Measurements from ENCODE around the gene REEP3.

REEP3 gene

DNA sequence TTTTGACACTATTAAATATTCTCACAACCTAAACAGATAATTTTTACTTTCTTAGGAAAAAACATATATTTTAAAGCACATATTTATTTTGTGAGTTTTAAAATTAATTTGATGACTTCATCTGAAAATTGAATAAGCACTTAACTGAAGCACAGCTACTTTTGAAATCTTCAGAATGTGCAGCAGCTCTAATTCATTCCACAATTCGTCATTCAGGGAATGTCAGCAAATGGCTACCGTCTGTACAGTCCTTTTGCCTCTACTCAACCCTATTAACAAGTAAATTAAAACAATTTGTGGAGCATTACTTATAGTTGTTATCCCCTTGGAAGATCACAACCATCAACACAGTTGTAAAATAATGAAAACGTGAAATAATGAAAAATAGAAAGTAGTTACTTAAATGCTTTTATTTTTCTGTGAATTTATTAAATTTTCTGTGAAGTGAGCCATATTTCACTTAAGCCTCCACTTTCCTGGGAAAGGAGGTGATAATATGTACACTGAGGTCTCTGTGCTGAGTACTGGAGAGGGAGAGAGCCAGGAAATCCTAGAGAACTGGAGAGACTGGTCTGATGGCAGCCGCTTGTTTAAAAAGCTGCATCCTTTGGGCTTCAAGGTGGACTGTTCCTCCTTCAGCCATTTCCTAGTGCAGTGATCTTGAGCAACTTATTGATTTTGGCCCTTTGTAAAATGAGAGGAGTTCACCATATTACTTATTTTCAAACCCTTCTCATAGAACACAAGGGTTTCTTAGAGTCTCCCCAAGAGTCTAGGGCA lies 70.6 kb downstream of the REEP3 start:
- DNase-seq, result peak; percentile 46

DNA sequence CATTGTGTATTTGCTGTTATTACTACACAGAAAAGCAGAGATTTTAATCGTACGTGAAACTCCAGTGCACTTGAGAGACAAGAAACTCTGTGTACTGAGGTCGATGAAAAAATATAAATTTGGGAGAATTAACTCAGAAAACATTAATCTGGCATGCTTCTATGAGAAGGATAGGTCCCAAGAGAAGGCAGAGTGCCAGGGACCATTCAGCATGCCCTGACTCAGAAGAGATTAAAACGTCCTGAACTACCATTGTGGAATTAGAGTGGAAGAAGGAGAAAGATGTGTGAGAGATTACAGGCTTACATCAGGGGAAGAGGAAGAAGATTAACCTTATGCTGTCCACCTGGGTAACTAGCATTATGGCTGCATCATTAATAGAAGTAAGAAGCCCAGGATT lies 72.4 kb downstream of the REEP3 start:
- peak; percentile 30 for DNase-seq

DNA sequence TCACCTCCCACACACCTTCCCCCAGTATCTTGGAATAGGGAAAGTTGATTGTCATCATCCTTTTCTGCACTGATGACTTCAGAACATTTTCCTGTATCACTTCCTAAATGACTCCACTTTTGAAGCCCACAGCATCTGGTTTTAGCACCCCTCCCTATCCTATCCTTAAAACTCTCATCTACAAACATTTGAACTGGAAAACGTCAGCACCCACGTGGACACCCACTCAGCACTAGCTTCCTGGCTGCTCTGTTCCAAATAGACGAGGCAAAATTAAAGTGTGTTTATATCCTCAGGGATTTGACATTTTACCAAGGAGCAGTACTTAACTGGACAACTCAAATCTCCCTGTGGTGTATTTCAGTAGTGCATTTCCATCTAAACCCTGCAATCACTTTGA lies 73.9 kb downstream of the REEP3 start:
- DNase-seq, result no peak

DNA sequence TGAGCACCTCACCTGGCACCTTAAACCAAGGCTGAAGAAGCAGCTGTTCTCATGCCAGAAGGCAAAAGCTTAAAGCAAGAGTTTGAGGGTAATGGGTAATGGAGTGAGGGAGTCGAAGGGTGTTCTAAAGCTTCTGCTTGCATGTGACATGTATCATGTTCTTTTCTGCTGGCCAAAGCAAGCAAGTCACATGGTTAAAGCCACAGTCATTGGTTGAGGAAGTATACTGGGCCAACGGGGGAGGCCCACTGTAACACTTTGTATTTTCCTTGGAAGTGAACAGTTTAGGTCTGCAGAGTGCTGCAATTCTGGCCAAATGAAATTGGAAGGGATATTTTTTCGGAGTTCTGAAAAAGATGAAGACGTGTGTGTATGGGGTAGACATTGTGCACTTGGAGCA lies 75.7 kb downstream of the REEP3 start:
- no peak for DNase-seq

DNA sequence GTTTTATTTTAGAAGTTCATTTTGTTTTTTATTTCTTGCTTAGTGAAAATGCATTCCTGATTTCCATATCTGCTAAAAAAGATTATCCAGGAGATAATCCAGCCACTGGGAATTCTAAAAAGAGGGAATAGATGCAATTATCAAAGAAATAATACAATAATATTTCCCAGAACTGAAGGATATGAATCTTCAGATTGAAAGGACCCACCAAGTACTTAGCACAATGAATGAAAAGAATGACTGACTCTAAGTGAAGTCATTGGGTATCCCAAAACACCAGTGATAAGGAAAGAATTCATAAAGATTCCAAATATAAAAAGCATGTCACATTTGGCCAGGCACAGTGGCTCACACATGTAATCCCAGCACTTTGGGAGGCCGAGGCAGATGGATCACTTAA lies 79.3 kb downstream of the REEP3 start:
- DNase-seq, result no peak

DNA sequence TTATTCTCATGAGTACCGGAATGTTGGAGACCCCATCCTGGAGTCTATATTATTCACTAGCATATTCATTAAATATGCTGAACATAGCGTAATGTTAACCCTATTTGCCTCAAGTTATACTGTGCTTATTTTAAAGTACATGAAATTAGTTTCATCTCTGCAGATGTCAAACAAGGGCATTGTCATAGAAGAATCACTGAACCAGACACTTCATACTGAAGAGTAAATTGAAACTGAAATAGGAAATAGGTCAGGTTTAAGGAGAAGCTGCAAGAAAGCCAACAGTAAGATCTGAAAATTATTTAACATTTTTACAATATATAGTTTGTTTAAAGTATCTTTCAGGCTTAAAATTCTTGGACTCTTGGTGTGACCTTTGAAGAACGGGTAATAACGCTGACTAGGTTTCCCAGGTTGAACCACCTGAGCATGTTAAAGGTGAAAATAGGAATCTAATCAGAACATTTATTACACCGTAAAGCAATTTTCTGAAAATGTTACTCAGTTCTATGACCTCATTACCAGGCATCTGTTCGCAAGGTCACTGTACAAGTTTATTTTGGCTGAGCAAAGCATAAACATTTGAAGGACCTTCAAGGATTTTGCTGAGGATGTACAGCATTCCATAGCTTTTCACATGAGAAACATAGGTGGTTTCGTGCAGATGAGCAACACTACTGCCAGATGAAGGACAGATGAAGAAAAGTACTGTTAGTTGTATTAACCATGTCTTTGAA lies 82.7 kb downstream of the REEP3 start:
- no peak for DNase-seq

DNA sequence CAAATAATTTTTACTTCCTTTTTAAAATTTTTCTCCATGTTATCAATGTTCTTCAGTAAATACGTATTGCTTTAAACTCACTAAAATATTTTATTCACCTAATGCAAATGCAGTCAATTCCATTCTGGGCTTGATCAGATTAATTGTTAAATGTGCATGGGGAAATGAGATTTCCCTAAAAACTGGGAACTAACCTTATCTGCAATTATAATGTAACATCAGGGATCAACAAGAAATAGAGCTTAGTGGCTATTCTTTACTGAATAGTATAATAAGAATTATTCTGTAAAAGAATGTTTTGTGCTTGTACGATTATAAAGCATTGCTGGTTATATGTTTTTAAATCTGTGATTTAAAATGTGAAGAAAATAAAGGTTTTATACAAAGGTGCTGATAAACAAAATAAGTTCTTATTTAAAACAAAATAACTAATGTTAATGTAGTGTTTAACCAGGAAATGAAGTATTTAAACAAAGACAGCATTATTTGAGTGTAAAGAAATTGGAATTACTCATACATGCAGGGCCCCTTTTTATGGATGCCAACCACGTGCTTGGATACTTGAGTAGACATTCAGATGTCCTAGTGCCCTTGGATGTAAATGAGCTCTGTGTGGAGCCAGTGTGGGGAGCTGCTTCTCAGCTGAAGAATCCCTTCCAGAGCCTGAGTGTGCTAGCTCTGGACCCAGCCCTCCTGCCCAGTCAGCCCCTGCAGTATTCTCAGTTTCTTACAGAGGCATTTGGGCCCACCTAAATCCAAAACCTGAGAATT lies 84.2 kb downstream of the REEP3 start:
- DNase-seq, result no peak

DNA sequence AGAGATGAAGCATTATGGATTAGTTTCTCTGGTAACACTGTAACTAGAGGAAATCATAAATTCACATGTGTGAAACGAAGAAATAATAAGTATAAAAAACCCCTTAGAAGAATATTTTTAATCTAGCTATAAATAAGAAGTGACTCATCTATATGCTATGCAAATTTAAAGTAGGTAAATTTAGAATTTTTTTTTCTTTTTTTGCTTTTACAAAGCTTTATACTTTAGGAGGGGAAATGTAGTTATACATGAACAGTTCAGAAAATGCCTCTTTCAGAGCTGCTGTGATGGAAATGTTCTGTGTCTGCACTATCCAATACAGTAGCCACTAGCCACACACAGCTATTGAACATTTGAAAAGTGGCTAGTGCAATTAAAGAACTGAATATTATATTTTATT lies 87.3 kb downstream of the REEP3 start:
- DNase-seq, result no peak

DNA sequence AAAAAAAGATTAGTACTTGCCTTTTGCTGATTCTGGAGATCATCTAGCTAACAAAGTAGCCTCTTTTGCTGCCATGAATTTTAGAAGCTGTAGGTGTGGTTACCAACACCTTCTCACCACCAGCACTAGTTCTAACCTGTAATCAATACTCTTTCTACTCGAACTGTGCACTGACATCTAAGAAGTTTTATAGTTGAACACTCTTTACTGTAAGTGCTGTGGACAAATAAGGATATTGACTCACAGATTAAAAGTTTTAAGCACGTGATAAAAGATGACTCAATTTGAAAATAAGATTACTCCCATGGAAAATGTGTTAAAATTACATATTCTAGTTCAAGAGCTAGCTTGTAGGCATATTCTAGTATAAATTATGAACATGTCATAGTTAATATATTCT lies 89.9 kb downstream of the REEP3 start:
- peak; percentile 59 for DNase-seq

DNA sequence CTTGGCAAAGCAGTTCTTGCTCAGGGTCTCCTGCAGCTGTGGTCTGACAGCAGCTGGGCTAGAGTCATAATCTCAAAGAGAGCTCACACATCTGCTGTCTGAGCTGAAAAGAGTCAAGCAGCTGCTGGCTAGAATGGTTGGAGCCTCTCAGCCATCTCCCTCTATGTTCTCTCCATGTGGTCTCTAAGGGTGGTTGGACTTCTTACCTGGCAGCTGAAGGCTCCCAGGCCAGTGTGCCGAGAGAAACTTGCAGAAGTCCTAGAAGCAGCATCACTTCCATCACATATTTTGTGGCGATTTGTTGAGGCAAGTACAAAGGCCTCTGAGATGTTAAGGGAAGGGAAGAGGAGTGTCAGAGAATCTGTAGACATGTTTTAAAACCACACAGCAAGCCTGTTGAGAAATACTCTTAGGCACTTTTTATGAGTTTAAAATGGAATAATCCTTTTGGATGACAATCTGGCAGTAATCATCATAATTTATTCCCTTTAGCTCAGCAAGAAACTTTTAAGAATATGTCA lies 93.2 kb downstream of the REEP3 start:
- DNase-seq, result peak; percentile 55

DNA sequence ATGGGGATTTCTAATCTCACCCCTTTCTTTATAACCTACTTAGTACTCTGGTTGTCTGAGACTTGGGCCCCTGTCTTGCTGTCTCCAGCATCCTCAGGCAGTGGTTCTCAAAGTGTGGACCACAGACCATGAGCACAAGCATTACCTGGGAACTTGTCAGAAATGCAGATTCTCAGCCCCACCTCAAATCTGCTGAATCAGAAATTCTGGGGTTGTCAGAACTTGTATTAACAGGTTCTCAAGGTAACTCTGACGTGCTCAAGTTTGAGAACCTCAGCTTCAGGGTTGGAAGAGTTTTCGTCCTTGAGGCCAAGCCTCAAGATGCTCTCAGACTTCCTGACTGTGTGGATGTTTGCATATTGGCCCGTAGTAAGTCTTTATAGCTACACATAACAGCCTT lies 97.4 kb downstream of the REEP3 start:
- DNase-seq, result no peak

DNA sequence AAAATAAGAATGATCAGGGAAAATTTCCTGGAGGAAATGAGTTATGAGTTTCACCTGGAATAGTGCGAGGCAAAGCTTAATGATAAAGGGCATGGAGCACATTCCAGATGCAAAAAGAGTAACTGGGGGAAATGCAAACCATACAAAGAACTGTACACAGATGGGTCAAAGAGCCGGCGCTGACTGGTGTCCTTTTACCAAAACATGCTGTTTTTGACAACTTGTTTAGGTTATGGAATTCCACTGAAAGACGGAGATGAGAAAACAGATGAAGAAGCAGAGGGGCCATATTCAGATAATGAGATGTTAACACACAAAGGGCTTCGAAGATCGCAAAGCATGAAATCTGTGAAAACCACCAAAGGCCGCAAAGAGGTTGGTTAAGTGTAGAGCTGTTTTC lies 98.2 kb downstream of the REEP3 start:
- no peak for DNase-seq

DNA sequence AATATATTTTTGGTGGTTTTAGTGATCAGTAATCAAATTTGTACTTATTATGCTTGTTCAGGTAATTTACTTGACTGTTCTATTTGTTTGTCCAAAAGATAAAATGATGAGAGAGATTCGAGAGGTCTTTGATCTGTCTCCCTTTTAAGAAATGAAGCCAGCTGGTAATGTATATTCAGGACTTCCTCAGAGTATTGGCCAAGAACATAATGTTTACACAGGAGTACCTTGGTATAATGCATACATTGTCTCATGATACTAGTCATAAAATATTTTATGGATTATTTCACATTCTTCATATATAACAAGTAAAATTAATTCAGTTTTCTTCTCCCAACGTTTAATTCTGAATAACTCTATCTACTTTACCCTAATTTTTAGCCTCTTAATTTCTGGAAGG lies 100.9 kb downstream of the REEP3 start:
- no peak for DNase-seq

DNA sequence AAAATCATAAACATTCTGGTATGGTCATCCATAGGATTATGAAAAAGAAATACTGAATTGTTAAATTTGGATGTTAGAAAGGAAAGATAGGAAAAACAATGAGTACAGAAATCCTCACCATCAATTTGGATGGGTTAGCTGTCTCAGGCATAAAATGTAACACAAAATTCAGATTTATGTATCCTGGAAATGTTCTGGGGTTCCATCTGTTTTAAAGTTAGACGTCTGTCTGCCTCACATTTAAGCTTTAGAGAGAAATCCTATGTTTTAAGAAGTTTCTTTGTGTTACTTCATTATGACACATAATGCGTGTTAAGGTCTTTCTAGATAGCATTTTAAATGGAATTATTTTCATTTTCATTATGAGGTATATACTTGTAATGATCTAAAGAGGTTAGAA lies 103.5 kb downstream of the REEP3 start:
- no peak for DNase-seq

DNA sequence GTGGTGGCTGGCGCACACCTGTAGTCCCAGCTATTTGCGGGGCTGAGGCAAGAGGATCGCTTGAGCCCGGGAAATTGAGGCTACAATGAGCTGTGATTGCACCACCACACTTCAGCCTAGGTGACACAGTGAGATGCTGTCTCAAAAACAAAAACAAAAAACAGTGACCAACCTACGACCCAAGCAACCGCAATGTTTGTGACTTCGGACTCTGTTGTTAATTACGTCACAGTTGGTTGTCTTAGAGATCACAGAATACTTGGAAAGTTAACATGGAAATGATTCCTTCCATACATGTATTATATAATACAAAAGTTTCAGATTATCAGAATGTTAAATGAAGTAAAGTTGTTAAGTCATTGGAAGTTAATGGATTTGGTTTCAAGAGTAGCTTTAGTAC lies 106.2 kb downstream of the REEP3 start:
- no peak for DNase-seq

DNA sequence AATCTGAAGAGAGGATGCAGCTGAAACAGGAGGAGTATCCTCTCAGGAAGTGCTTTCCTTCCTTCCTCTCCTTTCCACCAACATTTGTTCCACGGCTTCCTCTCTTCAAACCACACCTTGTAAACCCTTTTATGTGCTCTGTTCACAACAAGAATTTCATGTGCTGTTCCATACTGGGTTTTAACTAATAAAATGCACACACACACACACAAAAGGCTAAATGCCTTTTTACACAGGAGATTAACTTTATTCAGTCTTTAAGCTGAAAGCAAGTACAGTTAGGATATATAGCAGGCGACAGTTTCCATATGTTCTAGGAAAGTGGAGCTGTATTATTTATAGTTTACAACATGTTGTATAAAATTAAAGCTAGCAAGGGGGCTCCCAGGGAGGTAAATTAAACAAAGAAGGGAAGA lies 106.7 kb downstream of the REEP3 start:
- no peak for DNase-seq

DNA sequence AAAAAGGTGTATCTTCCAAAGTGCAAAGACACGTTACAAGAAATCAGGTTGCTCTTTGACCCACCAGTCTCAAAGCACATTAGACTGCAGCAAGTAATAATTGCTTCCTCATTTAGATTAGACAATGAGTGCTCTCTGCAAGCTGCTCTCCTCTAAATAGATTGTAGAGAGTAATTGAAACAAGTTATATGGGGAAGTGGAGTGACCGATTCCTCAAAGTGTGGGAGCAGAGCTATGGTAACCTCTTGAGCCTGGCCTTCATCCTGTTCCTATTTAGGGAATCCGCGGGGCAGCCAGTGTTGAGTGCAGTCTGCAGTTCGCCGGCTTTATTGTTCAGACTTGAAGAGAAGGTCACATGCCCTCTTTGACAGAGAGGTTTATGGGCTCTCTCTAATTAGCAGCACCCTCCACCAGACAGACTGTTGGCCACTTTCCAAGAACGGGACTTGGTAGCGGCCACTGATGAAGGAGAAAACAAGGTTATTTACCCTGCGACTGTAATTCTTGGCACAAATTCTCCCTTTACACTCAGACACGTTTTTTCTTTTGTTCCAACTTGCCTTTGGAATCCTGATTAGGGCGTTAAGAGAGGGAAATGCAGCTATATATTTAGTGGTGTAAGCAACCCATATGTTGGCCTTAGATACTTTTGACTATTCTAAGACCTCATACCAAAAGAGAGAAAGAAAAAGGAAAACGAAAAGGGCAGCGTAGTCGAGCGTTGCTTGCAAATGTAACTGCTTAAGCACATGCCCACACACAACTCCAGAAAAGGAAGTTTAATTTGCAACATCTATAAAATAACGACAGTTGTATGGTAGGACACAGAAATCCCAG lies 107.5 kb downstream of the REEP3 start:
- DNase-seq, result peak; percentile 40

DNA sequence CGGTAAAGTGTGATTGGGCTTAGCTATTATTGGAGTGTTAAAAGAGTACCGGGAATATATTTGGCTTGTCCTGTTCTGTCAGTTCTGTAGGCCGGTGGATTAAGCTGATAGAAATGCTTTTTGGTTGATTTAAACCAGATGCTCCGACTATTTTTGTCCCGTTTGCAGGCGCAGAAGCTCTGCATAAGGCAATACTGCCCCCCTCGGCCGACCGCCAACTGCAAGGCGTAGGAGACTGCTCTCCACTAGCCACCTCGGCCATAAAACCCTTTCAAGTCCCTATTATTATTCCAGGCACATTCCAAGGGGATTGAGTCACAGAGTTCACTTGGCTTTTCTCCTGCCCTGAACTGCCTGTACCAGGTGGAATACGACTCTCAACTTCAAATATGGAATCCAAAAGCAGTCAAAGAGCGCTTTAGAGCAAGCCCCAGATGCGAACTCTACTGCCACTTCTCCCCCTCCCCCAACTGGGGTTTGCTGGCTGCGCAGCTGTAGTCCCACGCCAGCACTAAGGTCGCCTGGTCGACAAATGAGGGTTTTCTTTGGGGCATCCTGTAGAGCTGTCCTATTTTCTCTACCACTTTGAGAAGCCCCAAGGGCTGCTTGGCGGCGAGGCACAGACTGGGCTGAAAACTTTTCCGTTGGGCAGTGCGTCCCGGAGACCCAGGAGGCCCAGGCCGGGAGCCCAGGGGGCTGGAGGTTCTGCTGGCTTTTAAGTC lies 108.3 kb downstream of the REEP3 start:
- peak; percentile 99 for DNase-seq

DNA sequence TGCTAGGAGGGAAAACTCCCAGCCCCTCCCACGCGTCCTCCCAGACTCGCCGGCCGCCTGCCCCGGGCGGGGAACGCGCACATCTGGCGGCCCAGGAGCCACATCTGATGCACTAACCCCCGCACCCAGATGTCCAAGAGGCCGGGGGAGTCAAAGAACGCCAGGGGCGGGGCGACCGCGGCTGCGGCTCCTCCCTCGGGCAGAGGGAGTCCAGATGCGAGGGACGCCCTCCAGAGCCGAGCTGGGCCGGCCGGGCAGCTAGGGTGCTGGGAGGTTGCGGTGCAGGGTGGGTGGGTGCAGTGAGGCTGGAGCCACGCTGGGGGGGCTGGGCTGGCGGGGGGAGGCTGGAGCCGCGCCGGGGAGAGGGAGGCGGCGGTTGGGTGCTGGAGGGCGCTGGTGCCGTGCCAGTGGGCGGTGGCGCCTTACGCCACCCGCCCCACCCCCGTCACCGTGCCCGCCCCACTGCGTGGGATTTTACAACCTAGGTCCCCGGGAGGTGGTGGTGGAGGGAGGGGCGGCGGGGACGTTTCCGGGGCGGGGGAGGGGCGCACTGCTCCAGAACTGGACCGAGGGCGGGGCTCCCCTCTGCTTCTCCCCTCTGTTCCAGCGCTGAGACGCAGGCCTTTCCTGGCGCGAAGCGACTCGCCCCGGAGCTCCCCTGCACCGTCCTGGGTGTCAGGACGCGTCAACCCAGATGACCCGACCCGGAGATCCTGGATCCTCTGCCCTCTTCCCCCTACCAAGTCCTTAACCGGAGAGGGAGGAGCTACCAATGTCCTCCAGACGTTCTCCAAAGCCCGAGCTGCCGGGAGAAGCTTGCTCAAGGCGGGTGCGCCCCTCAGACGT lies 109.1 kb downstream of the REEP3 start:
- peak; percentile 93 for DNase-seq

DNA sequence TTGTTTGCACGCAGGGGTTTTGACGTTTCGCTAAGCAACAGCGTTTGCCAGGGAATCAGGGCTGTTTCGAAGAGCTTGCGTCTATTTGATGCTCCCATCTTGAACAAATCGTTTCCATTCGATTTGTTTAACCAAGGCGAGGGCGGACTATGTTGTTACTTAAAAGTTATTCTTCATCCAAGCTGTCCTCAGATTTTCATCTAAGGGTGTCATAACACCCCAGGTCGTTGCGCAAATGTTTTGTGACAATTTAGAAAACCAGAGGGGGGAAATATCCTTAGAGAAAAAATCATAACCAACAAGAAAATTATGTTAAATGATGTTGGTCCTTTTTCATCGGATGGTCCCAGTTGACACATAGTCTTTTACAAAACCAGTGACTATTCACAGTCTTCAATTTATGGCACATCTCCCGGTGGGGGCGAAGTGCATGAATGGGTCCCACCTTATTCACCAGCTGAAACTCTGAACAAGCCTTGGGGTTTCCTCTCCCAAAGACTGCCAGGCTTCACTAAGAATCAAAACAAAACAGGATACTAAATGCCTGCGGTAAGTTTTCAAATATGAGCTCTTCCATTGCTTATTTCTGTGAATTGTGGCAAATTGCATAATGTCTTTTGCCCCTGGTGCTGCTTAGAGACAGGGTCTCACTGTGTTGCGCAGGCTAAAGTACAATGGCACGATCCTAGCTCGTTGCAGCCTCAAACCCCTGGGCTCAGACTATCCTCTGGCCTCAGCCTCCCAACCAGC lies 109.9 kb downstream of the REEP3 start:
- peak; percentile 54 for DNase-seq

Data from fibroblast of skin of scalp (primary cell).